ENCODE measurements around the gene MARVELD1. TPM values are rescaled to one million over a fixed set of nuclear protein-coding genes. Genes with fewer than 3 reads are reported as not detected.

MARVELD1 gene
- polyA plus RNA-seq, 4 donors = 37.3 to 54.7 (median 45.3) TPM

GRCh38 chr10:97719602-97720001 is 6.1 kb downstream of the MARVELD1 start:
- DNase-seq (ENCODE audit: low read depth in 4 of 4, low spot score in 2 of 4) = no peak

GRCh38 chr10:97721871-97722780 is 8.6 kb downstream of the MARVELD1 start:
- no peak for DNase-seq (ENCODE audit: low read depth in 4 of 4, low spot score in 2 of 4)

GRCh38 chr10:97723001-97723400 is 9.5 kb downstream of the MARVELD1 start:
- no peak for DNase-seq (ENCODE audit: low read depth in 4 of 4, low spot score in 2 of 4)

- no peak for DNase-seq (ENCODE audit: low read depth in 4 of 4, low spot score in 2 of 4)
These were observed 10.9 kb downstream of the MARVELD1 start for GRCh38 chr10:97724341-97724941.

DNA sequence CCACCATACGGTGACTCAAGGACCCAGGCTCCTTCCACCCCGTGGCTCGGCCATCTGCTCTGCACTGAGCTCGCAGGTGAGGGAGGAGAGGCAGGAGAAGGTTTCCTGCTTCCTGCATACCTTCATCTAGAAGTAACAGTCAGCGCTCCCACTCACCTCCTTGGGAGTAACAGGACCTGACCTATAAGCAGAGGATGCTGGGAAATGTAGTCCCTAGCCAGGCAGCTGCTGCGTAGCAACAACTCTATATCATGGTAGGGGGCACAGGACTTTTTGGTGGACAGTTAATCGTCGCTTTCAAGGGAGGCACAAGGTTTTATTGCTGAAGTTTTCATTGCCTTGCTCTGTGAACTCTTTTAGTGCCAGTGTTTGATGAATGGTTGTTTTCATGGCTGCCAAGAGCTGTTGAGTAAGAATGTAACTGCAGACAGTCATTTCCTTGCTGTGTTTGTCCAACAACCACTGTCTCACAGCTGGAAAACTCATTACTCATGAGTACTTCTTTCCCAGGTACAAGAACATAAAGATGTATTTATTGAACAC is 13.2 kb downstream of the MARVELD1 start:
- peak in 2 of 4 donors; percentile 55 to 64 for DNase-seq (ENCODE audit: low read depth in 4 of 4, low spot score in 2 of 4)

GRCh38 chr10:97729014-97729413 is 15.5 kb downstream of the MARVELD1 start:
- no peak for DNase-seq (ENCODE audit: low read depth in 4 of 4, low spot score in 2 of 4)

GRCh38 chr10:97731346-97732051 is 18.0 kb downstream of the MARVELD1 start:
- peak in 1 of 4 donors; percentile 76 for DNase-seq (ENCODE audit: low read depth in 4 of 4, low spot score in 2 of 4)

GRCh38 chr10:97732052-97732359 is 18.5 kb downstream of the MARVELD1 start:
- DNase-seq (ENCODE audit: low read depth in 4 of 4, low spot score in 2 of 4) = no peak

GRCh38 chr10:97733256-97733655 is 19.7 kb downstream of the MARVELD1 start:
- DNase-seq (ENCODE audit: low read depth in 4 of 4, low spot score in 2 of 4) = no peak

GRCh38 chr10:97734021-97734420 is 20.5 kb downstream of the MARVELD1 start:
- DNase-seq (ENCODE audit: low read depth in 4 of 4, low spot score in 2 of 4) = no peak

- DNase-seq (ENCODE audit: low read depth in 4 of 4, low spot score in 2 of 4) = no peak
These were observed 22.9 kb downstream of the MARVELD1 start for GRCh38 chr10:97736403-97736901.

GRCh38 chr10:97736902-97737769 is 23.6 kb downstream of the MARVELD1 start, which contains the start of gene ZFYVE27:
ZFYVE27 (plus strand) TSS chr10:97737128; CDS start chr10:97738478, 1,350 bp downstream.
- DNase-seq (ENCODE audit: low read depth in 4 of 4, low spot score in 2 of 4) = peak; percentile 75 to 92 (median 87)

DNA sequence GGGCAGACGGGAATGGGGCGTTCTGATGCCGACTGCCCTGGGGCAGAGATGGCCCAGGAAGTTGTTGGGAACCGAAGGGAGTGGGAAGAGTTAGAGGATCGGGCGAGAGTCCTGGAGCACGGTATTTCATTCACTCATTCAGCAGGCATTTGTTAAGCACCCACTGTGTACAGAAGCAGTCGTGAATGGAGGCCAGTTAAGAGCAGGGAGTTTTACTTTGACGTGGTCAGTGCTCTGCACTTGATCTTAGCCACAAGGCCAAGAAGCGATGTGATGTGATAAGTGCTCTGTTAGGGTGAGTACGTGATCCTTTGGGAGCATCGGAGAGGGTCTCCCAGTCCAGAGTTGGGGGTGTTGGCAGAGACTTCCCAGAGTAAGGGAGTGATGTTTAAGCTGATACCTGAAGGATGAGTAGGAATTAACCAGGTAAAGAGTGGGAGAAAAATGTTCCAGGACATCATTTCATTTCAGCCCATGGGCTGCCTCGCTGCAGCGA is 24.3 kb downstream of the MARVELD1 start:
- no peak for DNase-seq (ENCODE audit: low read depth in 4 of 4, low spot score in 2 of 4)

GRCh38 chr10:97738616-97739015 is 25.1 kb downstream of the MARVELD1 start:
- DNase-seq (ENCODE audit: low read depth in 4 of 4, low spot score in 2 of 4) = no peak

DNA sequence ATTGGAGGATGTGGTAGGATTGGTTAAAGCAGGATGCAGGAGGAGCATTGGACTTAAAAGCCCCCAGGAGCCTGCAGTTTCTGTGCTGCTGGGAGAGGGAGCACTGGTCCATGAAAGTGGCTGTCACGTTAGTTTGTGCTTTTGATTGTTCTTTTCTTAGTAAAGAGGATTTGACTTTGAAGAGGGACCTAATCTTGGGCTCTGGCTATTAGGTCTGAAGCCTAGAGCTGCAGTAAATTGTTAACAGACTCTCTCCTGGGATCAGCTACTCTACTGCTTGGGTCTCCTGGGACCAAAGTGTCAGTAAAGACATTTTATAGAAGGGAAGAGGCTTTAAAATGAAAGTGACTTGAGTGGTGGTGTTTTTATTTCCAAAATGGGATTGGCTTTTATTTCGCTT is 27.1 kb downstream of the MARVELD1 start:
- DNase-seq (ENCODE audit: low read depth in 4 of 4, low spot score in 2 of 4) = no peak

DNA sequence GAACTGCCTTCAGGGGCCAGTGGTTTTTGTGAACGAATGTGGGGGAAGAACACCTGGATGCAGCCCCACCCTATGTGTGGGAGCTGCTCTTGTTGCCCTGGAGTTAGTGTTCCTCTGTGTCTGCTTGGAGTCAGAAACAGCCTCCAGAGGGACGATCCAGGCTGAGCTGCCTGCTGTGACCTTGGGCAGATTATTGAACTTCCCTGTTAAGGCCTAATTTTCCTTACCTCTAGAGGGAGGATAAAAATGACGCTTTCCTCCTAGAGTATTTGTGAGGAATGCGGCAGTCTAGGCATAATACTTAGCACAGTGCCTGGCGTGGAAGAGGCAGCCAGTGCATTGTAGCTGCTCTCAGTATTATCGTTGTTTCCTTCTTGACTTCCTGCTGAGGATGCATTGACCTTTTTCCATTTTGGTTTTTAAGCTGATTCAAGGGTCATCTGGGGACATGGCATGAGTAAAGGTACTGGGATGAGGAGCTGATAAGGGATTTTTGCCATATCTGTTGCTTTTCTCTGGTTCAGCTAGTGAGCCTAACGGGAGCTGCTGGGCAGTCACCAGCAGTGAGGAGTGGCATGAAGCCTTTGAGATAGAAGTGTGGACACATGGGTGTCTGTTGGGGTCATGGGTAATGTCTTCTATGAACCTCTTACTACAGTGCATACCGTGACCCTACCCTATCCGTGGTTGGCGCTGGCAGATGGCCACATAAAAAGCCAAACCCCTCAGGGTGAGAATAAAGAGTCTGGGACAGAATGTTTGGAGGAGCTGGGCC is 29.8 kb downstream of the MARVELD1 start:
- no peak for DNase-seq (ENCODE audit: low read depth in 4 of 4, low spot score in 2 of 4)

DNA sequence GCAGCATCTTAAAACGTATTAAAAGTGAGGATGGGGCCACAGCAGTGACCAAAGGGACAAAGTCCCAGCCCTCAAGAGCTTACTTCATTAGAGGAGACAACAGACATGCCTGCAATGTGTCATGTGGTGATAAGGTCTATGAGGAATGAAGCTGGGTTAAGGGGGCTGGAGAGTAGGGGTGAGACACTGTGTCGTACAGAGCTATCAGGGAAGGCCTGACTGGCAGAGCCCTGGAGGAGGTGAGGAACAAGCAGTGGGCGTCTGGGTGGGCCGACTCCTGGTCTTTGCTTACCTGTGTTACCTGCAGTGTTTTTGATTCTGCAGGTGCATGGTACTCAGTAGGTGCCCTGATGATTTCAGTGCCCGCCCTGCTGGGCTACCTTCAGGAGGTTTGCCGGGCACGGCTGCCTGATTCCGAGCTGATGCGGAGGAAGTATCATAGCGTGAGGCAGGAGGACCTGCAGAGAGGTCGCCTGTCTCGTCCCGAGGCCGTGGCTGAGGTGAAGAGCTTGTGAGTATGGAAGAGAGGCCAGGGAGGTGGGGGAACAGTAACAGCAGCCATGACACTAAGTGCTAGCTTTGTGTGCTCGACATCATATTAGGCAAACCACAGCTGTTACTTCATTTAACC is 31.0 kb downstream of the MARVELD1 start:
- no peak for DNase-seq (ENCODE audit: low read depth in 4 of 4, low spot score in 2 of 4)

DNA sequence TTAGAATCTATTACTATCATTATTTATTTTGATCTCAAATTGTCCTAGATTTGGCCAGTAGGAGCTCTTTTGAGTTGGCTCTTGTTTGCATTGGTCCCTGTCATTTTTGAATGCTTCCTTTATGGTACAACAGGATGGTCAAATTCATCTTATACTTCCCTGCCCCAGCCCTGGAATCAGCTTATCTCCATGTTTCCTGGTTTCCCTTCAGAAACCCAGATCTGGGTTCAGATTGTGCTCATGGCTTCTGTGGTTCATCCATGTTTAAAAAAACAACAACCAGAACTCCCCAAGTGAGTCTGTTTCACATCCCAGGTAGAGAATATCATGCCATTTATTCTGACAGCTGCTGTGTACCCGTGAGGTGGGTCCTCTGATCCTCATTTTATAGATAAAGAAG is 34.0 kb downstream of the MARVELD1 start:
- DNase-seq (ENCODE audit: low read depth in 4 of 4, low spot score in 2 of 4) = no peak

- no peak for DNase-seq (ENCODE audit: low read depth in 4 of 4, low spot score in 2 of 4)
These were observed 34.6 kb downstream of the MARVELD1 start for GRCh38 chr10:97748116-97748515.

Data from left renal cortex interstitium (tissue), 4 donors.